22Rv1 (cell line): ENCODE measurements around the gene GAB2.

Source experiments
- ZFX ChIP-seq: fragments of 450-650 bp; IDR thresholded peaks from 2 replicates; pipeline ENCODE4 v1.6.1; 2017; ENCODE audit warnings: antibody characterized with exemption, borderline replicate concordance
- TF ChIP-seq, protein P1 (sequence below): fragments of 450-650 bp; IDR thresholded peaks from 2 replicates; pipeline ENCODE4 v1.5.1; 2017; ENCODE audit warnings: mild to moderate bottlenecking

DNA sequence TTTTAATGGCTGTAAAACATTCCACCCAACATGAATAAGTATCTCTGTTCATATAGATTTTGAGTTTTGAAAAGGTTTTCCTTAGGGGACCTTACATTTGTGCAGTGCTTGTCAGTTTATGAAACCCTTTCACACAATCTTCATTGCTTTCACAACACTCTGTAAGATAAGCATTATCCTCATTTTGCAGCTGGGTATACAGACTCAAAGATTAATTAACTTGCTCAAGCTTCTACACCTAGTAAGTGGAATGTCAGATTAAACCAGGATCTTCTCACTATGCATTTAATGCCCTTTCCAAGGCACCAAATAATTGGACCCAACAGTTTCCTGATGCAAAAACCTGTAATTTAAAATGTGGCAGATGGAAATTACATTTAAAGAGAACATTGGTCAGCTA lies 11.6 kb upstream of the GAB2 start:
- TF ChIP-seq, protein P1, sequence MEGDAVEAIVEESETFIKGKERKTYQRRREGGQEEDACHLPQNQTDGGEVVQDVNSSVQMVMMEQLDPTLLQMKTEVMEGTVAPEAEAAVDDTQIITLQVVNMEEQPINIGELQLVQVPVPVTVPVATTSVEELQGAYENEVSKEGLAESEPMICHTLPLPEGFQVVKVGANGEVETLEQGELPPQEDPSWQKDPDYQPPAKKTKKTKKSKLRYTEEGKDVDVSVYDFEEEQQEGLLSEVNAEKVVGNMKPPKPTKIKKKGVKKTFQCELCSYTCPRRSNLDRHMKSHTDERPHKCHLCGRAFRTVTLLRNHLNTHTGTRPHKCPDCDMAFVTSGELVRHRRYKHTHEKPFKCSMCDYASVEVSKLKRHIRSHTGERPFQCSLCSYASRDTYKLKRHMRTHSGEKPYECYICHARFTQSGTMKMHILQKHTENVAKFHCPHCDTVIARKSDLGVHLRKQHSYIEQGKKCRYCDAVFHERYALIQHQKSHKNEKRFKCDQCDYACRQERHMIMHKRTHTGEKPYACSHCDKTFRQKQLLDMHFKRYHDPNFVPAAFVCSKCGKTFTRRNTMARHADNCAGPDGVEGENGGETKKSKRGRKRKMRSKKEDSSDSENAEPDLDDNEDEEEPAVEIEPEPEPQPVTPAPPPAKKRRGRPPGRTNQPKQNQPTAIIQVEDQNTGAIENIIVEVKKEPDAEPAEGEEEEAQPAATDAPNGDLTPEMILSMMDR, result no peak
- TF ChIP-seq ZFX, result no peak
